HG03571 (cell line): ENCODE measurements around the gene PYGO2.

ENCODE experiments used
- ATAC-seq: cut with Tn5 transposase; IDR thresholded peaks from one replicate; pipeline ENCODE4 v1.9.1; 2021; ENCODE audit not compliant: unreplicated experiment

Gene PYGO2

GRCh38 chr1:154961207-154962155 is at the start of gene PYGO2:
TSS of gene PYGO2 (minus strand) at chr1:154961782. CDS start at chr1:154961576, 206 bp downstream.
- peak; percentile 71 for ATAC-seq

GRCh38 chr1:155011004-155011416 is 49.4 kb upstream of the PYGO2 start:
- ATAC-seq: no peak

- ATAC-seq: no peak
Measured at GRCh38 chr1:155010211-155010918, 48.8 kb upstream of the PYGO2 start.

GRCh38 chr1:155009742-155010141 is 48.2 kb upstream of the PYGO2 start:
- ATAC-seq: no peak

- ATAC-seq: no peak
Measured at GRCh38 chr1:155009221-155009711, 47.7 kb upstream of the PYGO2 start.

DNA sequence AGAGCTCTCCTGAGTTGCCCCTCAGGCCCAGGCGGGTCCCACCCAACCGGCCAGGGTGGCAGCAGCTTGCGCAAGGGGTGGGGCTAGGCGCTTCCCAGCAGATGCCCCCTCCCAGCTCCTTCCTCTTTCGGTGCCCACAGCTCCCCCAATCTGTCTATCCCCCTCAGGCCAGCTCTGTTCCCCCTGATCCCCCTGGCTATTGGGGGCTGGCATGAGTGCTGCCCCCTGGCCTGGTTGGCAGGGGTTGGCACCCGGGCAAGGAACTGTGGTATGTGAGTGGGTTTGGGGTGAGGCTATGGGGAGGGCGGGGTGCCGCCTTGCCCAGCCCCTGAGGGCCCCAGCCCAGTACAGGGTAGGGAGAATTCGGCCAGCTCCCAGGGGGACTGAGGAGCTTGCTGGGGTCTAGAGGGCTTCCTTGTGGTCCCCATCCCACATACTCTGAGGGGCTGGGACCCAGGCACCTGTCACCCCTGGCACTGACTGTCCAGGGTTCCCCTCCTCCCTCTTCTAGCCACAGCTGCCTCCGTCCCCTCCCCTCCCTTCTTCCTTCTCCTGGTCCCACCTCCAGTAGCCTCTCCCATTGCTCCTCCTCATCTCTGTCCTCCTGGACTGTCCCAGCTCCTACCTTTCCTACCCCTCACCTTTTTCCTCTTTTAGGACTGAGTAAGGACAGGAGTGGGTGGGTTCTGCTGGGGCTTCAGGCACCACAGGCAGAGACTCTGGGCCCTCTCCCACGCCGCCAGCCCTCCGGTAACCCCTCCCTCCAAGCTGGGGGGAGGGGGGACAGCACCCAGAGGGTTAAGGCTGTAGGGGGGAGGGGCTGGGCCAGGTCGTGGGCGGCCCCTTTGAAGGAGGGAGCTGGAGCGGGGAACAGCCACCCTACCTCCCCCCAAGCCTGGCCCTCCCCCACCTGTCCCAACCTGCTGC is 46.7 kb upstream of the PYGO2 start:
- ATAC-seq: no peak

GRCh38 chr1:155007251-155007828 is 45.8 kb upstream of the PYGO2 start:
- ATAC-seq: no peak

- no peak for ATAC-seq
Measured at GRCh38 chr1:155006601-155007101, 45.1 kb upstream of the PYGO2 start.

- ATAC-seq: no peak
Measured at GRCh38 chr1:155005076-155006011, 43.8 kb upstream of the PYGO2 start.

DNA sequence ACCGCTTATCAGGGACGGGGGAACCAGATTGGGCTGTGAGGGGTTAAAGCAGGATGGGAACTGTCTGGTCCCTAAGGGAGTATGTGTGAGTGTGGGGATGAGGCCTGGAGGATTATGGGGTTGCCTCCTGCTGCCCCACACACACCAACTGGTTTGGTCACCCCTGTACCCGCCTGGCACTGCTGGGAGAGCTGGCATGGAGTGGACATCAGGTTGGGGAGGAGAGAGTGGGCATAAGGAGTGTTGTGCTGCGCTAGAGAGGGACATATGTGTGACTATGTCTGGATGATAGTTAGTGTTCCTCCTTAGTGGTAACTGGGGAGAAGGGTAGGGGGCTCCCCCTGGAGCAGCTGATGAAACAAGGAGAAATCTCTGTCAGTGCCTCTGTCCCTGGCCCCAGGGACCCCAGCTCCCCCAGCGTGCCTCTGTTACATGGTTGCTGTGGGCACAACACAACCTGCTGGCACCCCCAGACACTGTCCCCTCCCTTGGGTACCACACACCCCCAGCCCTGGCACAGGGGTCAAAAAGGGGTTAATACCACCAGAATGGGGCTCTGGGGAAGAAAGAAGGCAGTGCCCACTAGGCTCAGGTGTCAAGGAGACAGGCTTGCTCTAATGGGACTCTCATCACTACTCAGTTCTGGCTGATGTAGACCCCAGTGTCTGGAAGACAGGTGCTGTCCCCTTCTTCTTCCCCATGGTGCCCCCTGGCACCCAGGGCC is 42.9 kb upstream of the PYGO2 start:
- no peak for ATAC-seq

DNA sequence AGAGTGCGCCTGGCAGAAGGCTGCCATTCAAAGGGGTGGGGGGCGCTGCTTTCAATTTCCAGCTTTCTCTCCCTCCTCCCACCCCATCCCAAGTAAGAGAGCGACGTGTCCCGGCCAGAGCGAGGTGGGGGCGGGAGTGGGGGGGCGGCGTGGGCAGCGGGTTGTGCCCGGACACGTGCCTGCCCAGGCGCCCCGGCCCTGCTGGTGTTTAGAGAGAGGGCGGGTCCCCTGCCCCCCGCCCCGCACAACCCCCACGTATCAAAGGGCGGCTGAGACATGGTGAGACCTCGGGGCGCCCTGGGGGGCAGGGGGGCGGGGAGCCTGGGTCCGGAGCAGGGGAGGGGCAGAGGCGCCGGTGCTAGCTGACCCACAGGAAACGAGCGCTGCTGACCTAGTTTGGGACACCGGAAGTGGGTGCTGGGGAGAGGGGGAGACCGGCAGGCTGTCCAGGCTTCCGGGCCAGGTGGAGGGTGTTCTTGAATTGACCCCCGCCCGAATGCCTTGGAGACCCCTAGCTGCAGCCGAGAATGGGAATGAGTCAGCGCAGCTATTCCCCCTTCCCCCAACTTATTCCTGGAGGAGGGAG is 42.3 kb upstream of the PYGO2 start:
- ATAC-seq: no peak

- ATAC-seq: no peak
Measured at GRCh38 chr1:155003227-155003765, 41.7 kb upstream of the PYGO2 start.

- no peak for ATAC-seq
Measured at GRCh38 chr1:155002464-155003226, 41.1 kb upstream of the PYGO2 start, which contains the start of gene ZBTB7B. TSS of gene ZBTB7B (plus strand) at chr1:155002802. CDS start at chr1:155014661, 11,859 bp downstream.

DNA sequence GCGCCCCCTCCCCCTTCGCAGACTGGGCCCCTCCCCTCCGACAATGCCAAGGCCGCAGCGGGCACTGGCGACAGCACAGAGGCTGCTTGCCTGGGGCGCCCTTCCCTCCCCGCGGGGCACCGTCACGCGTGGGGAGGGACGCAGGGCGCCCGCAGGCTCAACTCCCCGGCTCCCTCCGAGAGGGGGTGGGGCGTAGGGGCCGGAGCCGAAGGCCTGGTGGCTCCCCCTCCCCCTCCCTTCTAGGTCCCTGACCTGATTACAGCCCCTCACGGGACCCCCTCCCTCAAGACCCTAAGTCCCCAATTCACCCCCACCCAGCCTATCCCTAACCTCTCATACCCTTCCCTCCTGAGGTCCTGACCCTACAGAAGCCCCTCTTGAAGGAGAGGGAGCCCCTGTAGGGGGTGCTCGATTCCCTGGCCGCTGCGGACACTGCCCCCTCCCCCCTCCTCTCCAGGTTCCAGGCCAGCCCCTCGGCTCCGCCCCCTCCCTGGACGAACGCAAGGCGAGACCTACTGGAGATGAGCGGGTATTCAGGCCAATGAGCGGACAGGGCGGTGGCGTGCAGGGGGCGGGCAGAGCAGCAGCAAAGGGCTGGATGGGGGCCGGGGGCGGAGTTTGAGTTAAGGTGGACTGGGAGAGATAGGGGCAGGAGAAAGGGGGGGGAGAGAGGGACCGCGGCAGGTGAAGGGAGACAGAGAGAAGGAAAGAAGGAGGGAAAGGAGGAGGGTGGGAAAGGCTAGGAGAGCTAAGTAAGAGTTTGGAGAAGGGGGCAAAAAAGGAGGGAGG is 40.3 kb upstream of the PYGO2 start:
- ATAC-seq: peak; percentile 53

DNA sequence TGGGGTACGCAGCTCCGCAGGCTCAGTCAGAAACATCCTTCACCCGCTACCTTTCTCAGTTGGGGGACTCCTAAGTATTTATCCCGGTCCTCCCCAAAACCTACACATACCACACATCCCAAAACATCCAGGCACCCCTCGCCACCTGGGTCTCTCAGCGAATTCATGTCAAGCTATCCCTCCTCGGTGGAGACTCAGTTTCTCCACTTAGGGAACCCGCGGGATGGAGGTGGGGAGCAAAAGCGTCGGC is 39.8 kb upstream of the PYGO2 start:
- no peak for ATAC-seq

DNA sequence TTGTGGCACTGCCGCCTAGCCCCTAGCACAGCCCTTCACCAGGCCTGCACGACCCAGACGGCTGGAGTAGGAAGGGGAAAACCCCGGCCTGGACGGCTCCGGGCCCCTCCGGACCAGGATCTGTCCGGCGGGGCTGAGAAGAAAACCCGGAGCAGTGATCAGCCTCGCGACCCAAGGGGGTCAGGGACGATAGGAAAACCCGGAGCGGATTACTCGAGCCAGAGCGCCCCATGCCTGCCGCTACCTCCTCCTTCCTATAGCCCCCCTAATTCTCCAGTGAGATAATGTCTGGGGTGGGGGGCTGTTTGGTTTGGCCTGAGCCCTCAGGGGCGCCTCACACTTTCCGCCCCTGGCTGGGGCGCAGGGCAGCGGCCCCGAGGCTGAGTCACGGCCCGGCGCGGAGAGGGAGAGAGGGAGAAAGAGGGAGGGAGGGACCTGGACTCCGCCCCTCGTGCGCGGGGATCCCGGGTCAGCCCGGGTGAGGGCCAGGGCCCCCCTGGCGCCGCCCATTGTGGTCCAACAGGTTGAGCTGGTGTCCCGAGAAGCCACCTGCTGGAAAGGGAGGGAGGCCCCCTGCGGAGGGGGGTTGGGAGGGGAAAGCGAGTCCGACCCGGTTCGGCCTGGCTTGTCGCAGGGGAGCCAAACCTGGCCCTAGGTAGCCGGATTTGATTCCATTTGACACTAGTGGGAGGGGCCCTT is 39.3 kb upstream of the PYGO2 start:
- ATAC-seq: peak; percentile 35
